HCT116 (cell line): ENCODE results near the gene SYNGAP1. TPM values are rescaled to one million over a fixed set of nuclear protein-coding genes. Genes with fewer than 3 reads are reported as not detected.

ENCODE experiments used
- ATAC-seq: fragments of 200-7000 bp; cut with Tn5 transposase; 2 replicates; pipeline ENCODE4 v1.9.1; 2020; ENCODE audit warnings: mild to moderate bottlenecking, moderate library complexity
- BruUV-seq: library from RNA; stranded (reverse); fragments of 400-500 nt; replicated peaks from 2 replicates; lab custom pipeline; 2021; lab: Mats Ljungman, UMichigan
- CTCF ChIA-PET: fragments of 300-600 bp; sonication (Branson Sonifier 250); formaldehyde crosslinking; loops from one replicate; lab custom pipeline; 2021; ENCODE audit warnings: antibody characterized with exemption; lab: Charles Lee
- POLR2A ChIA-PET: fragments of 300-600, 350-600 bp; sonication (Branson Sonifier 250); formaldehyde crosslinking; loops from one replicate; lab custom pipeline; 2021; ENCODE audit warnings: antibody characterized with exemption; lab: Charles Lee
- RAD21 ChIA-PET, 2 experiments: fragments of 300-600 bp; sonication (Branson Sonifier 250); formaldehyde crosslinking; loops; one replicate each; lab custom pipeline; 2023; ENCODE audit warnings: low total read pairs in 2 of 2; ENCODE audit not compliant: uncharacterized antibody in 2 of 2, unreplicated experiment in 2 of 2, low non-redundant PET in 1 of 2; lab: Charles Lee
- DNase-seq: peaks from one replicate; pipeline ENCODE4 v3.0.0-alpha.2; 2010; ENCODE audit warnings: low read depth, low spot score
- H2AFZ ChIP-seq: fragments of 200-600 bp; shearing (Covaris generic), sonication (generic); 2 replicates; pipeline ENCODE4 v1.6.1; 2017; ENCODE audit warnings: low read depth, mixed run types, mixed read lengths, antibody characterized with exemption, low read length; ENCODE audit not compliant: poor library complexity, severe bottlenecking
- H3K27ac ChIP-seq: 2 replicates; pipeline ENCODE4 v1.5.1; 2012; ENCODE audit warnings: low read depth, low read length
- H3K27me3 ChIP-seq: fragments of 200-600 bp; sonication (generic); 2 replicates; pipeline ENCODE4 v1.6.1; 2016; ENCODE audit warnings: mixed run types, low read length, mixed read lengths; ENCODE audit not compliant: insufficient read depth
- H3K36me3 ChIP-seq, 2 experiments: fragments of 200-500 bp in 1 of 2; fragments of 200-600 bp in 1 of 2; sonication (Bioruptor generic) in 1 of 2; sonication (generic) in 1 of 2; 2 replicates each; pipeline versions ENCODE4 v1.5.1 to v1.6.1; 2014 to 2016; ENCODE audit warnings: low read length in 2 of 2, inconsistent platforms in 1 of 2, mixed read lengths in 1 of 2, mixed run types in 1 of 2; ENCODE audit not compliant: insufficient read depth in 2 of 2, control insufficient read depth in 1 of 2
- H3K4me1 ChIP-seq, 2 experiments: fragments of 200-600 bp in 1 of 2; sonication (generic) in 1 of 2; 2 replicates each; pipeline versions ENCODE4 v1.5.1 to v1.6.1; 2012 to 2017; ENCODE audit warnings: low read length in 2 of 2, inconsistent platforms in 1 of 2, mild to moderate bottlenecking in 1 of 2, mixed read lengths in 1 of 2, mixed run types in 1 of 2, moderate library complexity in 1 of 2; ENCODE audit not compliant: insufficient read depth in 2 of 2, control insufficient read depth in 1 of 2
- H3K4me2 ChIP-seq: fragments of 200-600 bp; sonication (generic); 2 replicates; pipeline ENCODE4 v1.6.1; 2017; ENCODE audit warnings: mixed run types, low read length, mixed read lengths
- H3K4me3 ChIP-seq, 2 experiments: fragments of 200-600 bp in 1 of 2; sonication (generic) in 1 of 2; replicated peaks in 1 of 2; 2 replicates each; pipeline ENCODE4 v1.5.1; 2011 to 2016; ENCODE audit warnings: low read length in 2 of 2, control low read depth in 1 of 2, low read depth in 1 of 2, mild to moderate bottlenecking in 1 of 2, mixed read lengths in 1 of 2, mixed run types in 1 of 2
- H3K79me2 ChIP-seq: fragments of 200-600 bp; sonication (generic); 2 replicates; pipeline ENCODE4 v1.6.1; 2017; ENCODE audit warnings: mild to moderate bottlenecking, mixed run types, low read length, moderate library complexity, mixed read lengths; ENCODE audit not compliant: insufficient read depth
- H3K9ac ChIP-seq: fragments of 200-600 bp; sonication (generic); 2 replicates; pipeline ENCODE4 v1.6.1; 2016; ENCODE audit warnings: low read length, mixed read lengths
- H3K9me2 ChIP-seq: fragments of 200-600 bp; sonication (generic), shearing (Covaris generic); 2 replicates; pipeline ENCODE4 v1.6.1; 2017; ENCODE audit warnings: mixed run types, mild to moderate bottlenecking, moderate library complexity; ENCODE audit not compliant: insufficient read depth
- H3K9me3 ChIP-seq, 2 experiments: fragments of 200-500 bp in 1 of 2; fragments of 200-600 bp in 1 of 2; sonication (Bioruptor generic) in 1 of 2; sonication (generic) in 1 of 2; 2 replicates each; pipeline ENCODE4 v1.6.1; 2014 to 2017; ENCODE audit warnings: low read length in 2 of 2, mixed read lengths in 2 of 2, inconsistent platforms in 1 of 2, low read depth in 1 of 2, mild to moderate bottlenecking in 1 of 2, mixed run types in 1 of 2, moderate library complexity in 1 of 2; ENCODE audit not compliant: control insufficient read depth in 1 of 2, insufficient read depth in 1 of 2
- H4K20me1 ChIP-seq: fragments of 200-600 bp; sonication (generic), shearing (Covaris generic); 2 replicates; pipeline ENCODE4 v1.6.1; 2017; ENCODE audit warnings: mixed run types, mild to moderate bottlenecking, moderate library complexity; ENCODE audit not compliant: insufficient read depth
- CBX3 ChIP-seq: IDR thresholded peaks from 2 replicates; pipeline ENCODE4 v1.6.1; 2012; ENCODE audit warnings: low read depth
- CTCF ChIP-seq, 3 experiments: fragments of 200-600 bp in 1 of 3; sonication (generic) in 1 of 3; IDR thresholded peaks in 2 of 3; conservative IDR thresholded peaks in 1 of 3; 2 replicates each; pipeline ENCODE4 v1.5.1; 2012 to 2017; ENCODE audit warnings: low read depth in 2 of 3, low read length in 2 of 3, antibody characterized with exemption in 1 of 3, borderline replicate concordance in 1 of 3, control low read depth in 1 of 3, mild to moderate bottlenecking in 1 of 3, mixed read lengths in 1 of 3, mixed run types in 1 of 3, moderate library complexity in 1 of 3; ENCODE audit not compliant: insufficient read depth in 1 of 3
- ELF1 ChIP-seq: IDR thresholded peaks from 2 replicates; pipeline ENCODE4 v1.6.1; 2012; ENCODE audit warnings: low read depth, borderline replicate concordance
- EZH2 ChIP-seq: fragments of 200-600 bp; sonication (generic); IDR thresholded peaks from 2 replicates; pipeline ENCODE4 v1.6.1; 2017; ENCODE audit warnings: antibody characterized with exemption, mixed run types
- FOSL1 ChIP-seq: IDR thresholded peaks from 2 replicates; pipeline ENCODE4 v1.6.1; 2012; ENCODE audit warnings: low read depth
- POLR2AphosphoS5 ChIP-seq: IDR thresholded peaks from 2 replicates; pipeline ENCODE4 v1.6.1; 2011; ENCODE audit warnings: mild to moderate bottlenecking, low read depth, low read length, moderate library complexity
- RAD21 ChIP-seq: IDR thresholded peaks from 2 replicates; pipeline ENCODE4 v1.6.1; 2012; ENCODE audit warnings: low read depth, mild to moderate bottlenecking
- SIN3A ChIP-seq: IDR thresholded peaks from 2 replicates; pipeline ENCODE4 v1.6.1; 2012; ENCODE audit warnings: low read depth
- TCF7L2 ChIP-seq: IDR thresholded peaks from 2 replicates; pipeline ENCODE4 v1.7.0; 2011; ENCODE audit warnings: borderline replicate concordance, inconsistent platforms; ENCODE audit not compliant: insufficient read depth, insufficient read length; ENCODE audit errors: extremely low read depth
- YY1 ChIP-seq: IDR thresholded peaks from 2 replicates; pipeline ENCODE4 v1.6.1; 2011; ENCODE audit warnings: low read length, low read depth, moderate library complexity, mild to moderate bottlenecking; ENCODE audit not compliant: insufficient replicate concordance; ENCODE audit errors: extremely low read depth
- ZFX ChIP-seq: fragments of 450-650 bp; IDR thresholded peaks from 2 replicates; pipeline ENCODE4 v1.6.1; 2017
- intact Hi-C: fragments of 100-400 bp; cut with micrococcal nuclease; formaldehyde crosslinking; loops from 2 replicates; pipeline ENCODE4 v1.10.0; 2022
- total RNA-seq: library from RNA; stranded (reverse); gene quantifications from one replicate; pipeline ENCODE4 v1.2.1, GENCODE V29; 2021; ENCODE audit not compliant: unreplicated experiment

The SYNGAP1 gene
- total RNA-seq, 1 experiment from 2014 or later, result 11.5 TPM

GRCh38 chr6:33383427-33384185 lies 36.3 kb upstream of the SYNGAP1 start:
- no peak overlapping the region for H3K4me3 ChIP-seq
- H3K27ac ChIP-seq, result no peak overlapping the region
- intact Hi-C loops, result no loop called here
- no peak for TF ChIP-seq ELF1
- TF ChIP-seq EZH2, result no peak
- no peak for TF ChIP-seq CBX3
- TF ChIP-seq TCF7L2, result no peak
- TF ChIP-seq FOSL1, result no peak
- no peak for TF ChIP-seq ZFX
- TF ChIP-seq YY1, result no peak
- peaks cover 0 to 8% of the 10 kb centered on the region in 2 experiments; a peak in 3 of 4 replicates for H3K4me1 ChIP-seq
- ChIA-PET RAD21 (no interaction called here), POLR2A (no interaction called here), CTCF (no interaction called here)
- no peaks in the 10 kb centered on the region for H3K79me2 ChIP-seq
- H3K4me2 ChIP-seq, result no peak overlapping the region
- no peak overlapping the region for H2AFZ ChIP-seq
- BruUV-seq, result no TSS peak
- no peaks in the 10 kb centered on the region for H3K36me3 ChIP-seq
- H3K9me2 ChIP-seq, result no peaks in the 10 kb centered on the region
- no peak overlapping the region for H3K9ac ChIP-seq
- H4K20me1 ChIP-seq, result no peaks in the 10 kb centered on the region
- H3K9me3 ChIP-seq, result no peaks in the 10 kb centered on the region
- no peaks in the 10 kb centered on the region for H3K27me3 ChIP-seq
- DNase-seq (no peak), ATAC-seq (no peak)

- peak; percentile 93 for ATAC-seq
- no TSS peak for BruUV-seq
- ChIA-PET RAD21 (no interaction called here), POLR2A (no interaction called here)
- Histone ChIP-seq H3K9me2 (no peaks in the 10 kb centered on the region), H3K4me2 (peak overlapping the region; percentile 43), H3K4me1 (peaks cover 0 to 8% of the 10 kb centered on the region in 2 experiments; a peak in 3 of 4 replicates)
- TF ChIP-seq SIN3A (no peak), CTCF (IDR thresholded peaks at IDR 0.05 in 2 of 3, conservative IDR thresholded peaks at IDR 0.05 in 1 of 3; ENCODE audit: borderline replicate concordance in 1 of 3, insufficient read depth in 1 of 3, low read depth in 2 of 3, low read length in 2 of 3) (peak; percentile 65 to 71 (median 67); a peak in 5 of 6 replicates), RAD21 (peak; percentile 64), POLR2AphosphoS5 (no peak)
- TF ChIP-seq, all 23 proteins: peak for 2
- Histone ChIP-seq H3K27ac (no peak overlapping the region), H2AFZ (peak overlapping the region; percentile 59), H3K36me3 (no peaks in the 10 kb centered on the region), H3K79me2 (no peaks in the 10 kb centered on the region), H3K4me3 (no peak overlapping the region), H4K20me1 (no peaks in the 10 kb centered on the region), H3K27me3 (no peaks in the 10 kb centered on the region), H3K9me3 (no peaks in the 10 kb centered on the region), H3K9ac (no peak overlapping the region)
- CTCF ChIA-PET, result no interaction called here
- peak; percentile 72 for DNase-seq
- intact Hi-C loops, result no loop called here
Measured at GRCh38 chr6:33384581-33385020, 35.3 kb upstream of the SYNGAP1 start.
